GM12878 (cell line): ENCODE data around the gene CTIF.

Source experiments
- CTCF ChIP-seq, 3 experiments: IDR thresholded peaks in 2 of 3; conservative IDR thresholded peaks in 1 of 3; 2 replicates each; pipeline ENCODE4 v1.5.1; 2011; ENCODE audit warnings: low read depth in 3 of 3, low read length in 3 of 3, mild to moderate bottlenecking in 3 of 3, control low read depth in 2 of 3, moderate library complexity in 2 of 3, inconsistent platforms in 1 of 3, mixed read lengths in 1 of 3; ENCODE audit not compliant: control insufficient read depth in 2 of 3, insufficient read depth in 1 of 3; ENCODE audit errors: extremely low read depth in 1 of 3
- E2F8 ChIP-seq: fragments of 450-650 bp; IDR thresholded peaks from 2 replicates; pipeline ENCODE4 v1.6.1; 2018; ENCODE audit warnings: mild to moderate bottlenecking, low read depth, moderate library complexity; ENCODE audit not compliant: partially characterized antibody
- GABPA ChIP-seq: IDR thresholded peaks from 2 replicates; pipeline ENCODE4 v1.6.1; 2014; ENCODE audit warnings: antibody characterized with exemption, low read depth, mild to moderate bottlenecking, inconsistent platforms
- POU2F2 ChIP-seq: IDR thresholded peaks from 3 replicates; pipeline ENCODE4 v1.6.1; 2011; ENCODE audit warnings: low read depth, mild to moderate bottlenecking, low read length, borderline replicate concordance

GRCh38 chr18:48802543-48803290 lies 263.9 kb downstream of the CTIF start:
- TF ChIP-seq CTCF (IDR thresholded peaks at IDR 0.05 in 2 of 3, conservative IDR thresholded peaks at IDR 0.05 in 1 of 3; ENCODE audit: control insufficient read depth in 2 of 3, extremely low read depth in 1 of 3, insufficient read depth in 1 of 3, low read depth in 3 of 3, low read length in 3 of 3) (no peak), POU2F2 (no peak), GABPA (no peak), E2F8 (no peak)
